Measurements from ENCODE around the gene ZNF672.

DNA sequence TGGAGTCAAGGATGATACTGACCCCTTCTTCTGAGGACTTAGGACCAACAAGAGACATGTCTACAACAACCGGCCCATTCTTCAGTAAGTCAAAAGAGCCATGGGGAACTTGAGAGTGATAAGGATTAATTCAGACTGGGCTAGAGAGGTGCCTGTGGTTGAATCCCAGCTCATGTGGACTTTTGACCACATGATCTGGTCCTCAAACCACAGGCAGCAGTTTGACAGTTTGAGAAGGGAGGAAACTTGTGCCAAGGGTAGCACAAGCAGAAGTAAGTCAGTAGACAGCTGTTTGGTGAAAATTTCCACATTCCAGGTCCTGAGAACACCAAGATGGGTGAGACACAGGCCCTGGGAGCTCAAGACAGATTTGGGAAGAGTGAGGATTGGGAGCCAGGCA, 32.1 kb upstream of the ZNF672 start:
- no peak for TF ChIP-seq SUZ12 (IDR thresholded peaks at IDR 0.05; ENCODE audit: extremely low read depth, insufficient read depth, insufficient read length)
- no peak for TF ChIP-seq YY1 (IDR thresholded peaks at IDR 0.05; ENCODE audit: insufficient read depth, insufficient read length)
- TF ChIP-seq ZNF274 (IDR thresholded peaks at IDR 0.05; ENCODE audit: low read depth, low read length), result no peak
